Embryonic facial prominence (tissue), 1 donor: Measurements from ENCODE around the gene BTG4.

ENCODE experiments used
- DNase-seq: peaks from one replicate; pipeline ENCODE4 v3.0.0-alpha.2; 2016; ENCODE audit errors: extremely low spot score

The BTG4 gene

GRCh38 chr11:111512296-111513239, at the start of gene BTG4:
Gene BTG4, minus strand, starts transcription at chr11:111512386. Its CDS starts 13,610 bp downstream, at chr11:111498776.
- no peak for DNase-seq

- no peak for DNase-seq
These were observed 49.7 kb upstream of the BTG4 start for GRCh38 chr11:111561791-111562325.

GRCh38 chr11:111561306-111561705, 49.1 kb upstream of the BTG4 start:
- DNase-seq: no peak

GRCh38 chr11:111560800-111561199, 48.6 kb upstream of the BTG4 start:
- no peak for DNase-seq

- DNase-seq: no peak
These were observed 47.7 kb upstream of the BTG4 start for GRCh38 chr11:111559800-111560464.

GRCh38 chr11:111557425-111558111, 45.4 kb upstream of the BTG4 start:
- no peak for DNase-seq

GRCh38 chr11:111555255-111555654, 43.1 kb upstream of the BTG4 start:
- no peak for DNase-seq

- no peak for DNase-seq
These were observed 42.3 kb upstream of the BTG4 start for GRCh38 chr11:111554532-111554931.

GRCh38 chr11:111550258-111550657, 38.1 kb upstream of the BTG4 start:
- DNase-seq: no peak

- DNase-seq: no peak
These were observed 37.6 kb upstream of the BTG4 start for GRCh38 chr11:111549869-111550203.

- no peak for DNase-seq
These were observed 37.1 kb upstream of the BTG4 start for GRCh38 chr11:111549196-111549868.

- no peak for DNase-seq
These were observed 36.3 kb upstream of the BTG4 start for GRCh38 chr11:111548525-111548924.

- DNase-seq: no peak
These were observed 30.6 kb upstream of the BTG4 start for GRCh38 chr11:111542606-111543275.

GRCh38 chr11:111541254-111542061, 29.3 kb upstream of the BTG4 start:
- no peak for DNase-seq

GRCh38 chr11:111540937-111541253, 28.7 kb upstream of the BTG4 start:
- DNase-seq: no peak

GRCh38 chr11:111540114-111540936, 28.1 kb upstream of the BTG4 start, which contains the start of gene LAYN:
Gene LAYN, plus strand, starts transcription at chr11:111540720. Its CDS starts 124 bp downstream, at chr11:111540844.
- no peak for DNase-seq

GRCh38 chr11:111539426-111540113, 27.4 kb upstream of the BTG4 start:
- no peak for DNase-seq

GRCh38 chr11:111538407-111539114, 26.4 kb upstream of the BTG4 start:
- no peak for DNase-seq
